K562 (cell line): ENCODE data around the gene SAMD9L. TPM values are rescaled to one million over a fixed set of nuclear protein-coding genes. Genes with fewer than 3 reads are reported as not detected.

Experiments
- ATAC-seq: fragments of 200-7000 bp; cut with Tn5 transposase; 3 replicates; pipeline ENCODE4 v1.9.1; 2020; ENCODE audit warnings: moderate library complexity
- BruUV-seq: library from RNA; stranded (reverse); fragments of 400-500 nt; replicated peaks from 2 replicates; lab custom pipeline; 2021; lab: Mats Ljungman, UMichigan
- CTCF ChIA-PET: fragments of 300-600 bp; formaldehyde crosslinking; extraction: SDS; loops from one replicate; lab custom pipeline; 2021; ENCODE audit warnings: low intra/inter-chr PET ratio; lab: Yijun Ruan, JAX
- POLR2A ChIA-PET: fragments of 300-600, 350-650 bp; sonication (Branson Sonifier 250); formaldehyde crosslinking; extraction: SDS; loops from one replicate; lab custom pipeline; 2021; ENCODE audit warnings: antibody characterized with exemption, inconsistent platforms; lab: Yijun Ruan, JAX
- DNase-seq, 4 experiments: peaks; one replicate each; pipeline versions ENCODE4 v3.0.0 to v3.0.0-alpha.2; 2011 to 2018; ENCODE audit warnings: low spot score in 3 of 4, mixed read lengths in 3 of 4; ENCODE audit errors: extremely low read depth in 1 of 4
- FAIRE-seq: peaks from 2 replicates; lab custom pipeline; 2011; peaks lifted over from hg19 to GRCh38; lab: Jason Lieb, UNC
- H2AFZ ChIP-seq: 2 replicates; pipeline ENCODE4 v1.6.0; 2011; ENCODE audit warnings: low read depth, low read length, control low read depth, inconsistent platforms
- H3K27ac ChIP-seq: fragments of 200-600 bp; 3 replicates; pipeline ENCODE4 v1.8.0; 2011; ENCODE audit warnings: low read depth, mild to moderate bottlenecking, control low read depth, inconsistent platforms, low read length, moderate library complexity, mixed read lengths; ENCODE audit errors: extremely low read depth
- H3K27me3 ChIP-seq, 2 experiments: fragments of 300-600 bp in 1 of 2; 2 replicates in 1 of 2; 3 replicates in 1 of 2; pipeline versions ENCODE4 v1.6.0 to v1.8.0; 2011; ENCODE audit warnings: inconsistent platforms in 2 of 2, low read length in 2 of 2, mild to moderate bottlenecking in 1 of 2, mixed read lengths in 1 of 2, moderate library complexity in 1 of 2; ENCODE audit not compliant: control insufficient read depth in 2 of 2, insufficient read depth in 2 of 2
- H3K36me3 ChIP-seq: fragments of 300-600 bp; 3 replicates; pipeline ENCODE4 v1.8.0; 2011; ENCODE audit warnings: mild to moderate bottlenecking, low read length, inconsistent platforms; ENCODE audit not compliant: control insufficient read depth, insufficient read depth
- H3K4me1 ChIP-seq, 2 experiments: fragments of 200-600 bp in 1 of 2; replicated peaks in 1 of 2; 2 replicates in 1 of 2; 3 replicates in 1 of 2; pipeline versions ENCODE4 v1.5.1 to v1.8.0; 2011; ENCODE audit warnings: inconsistent platforms in 2 of 2, low read length in 2 of 2, mild to moderate bottlenecking in 1 of 2, mixed read lengths in 1 of 2, moderate library complexity in 1 of 2; ENCODE audit not compliant: control insufficient read depth in 2 of 2, insufficient read depth in 2 of 2
- H3K4me2 ChIP-seq: 2 replicates; pipeline ENCODE4 v1.6.1; 2011; ENCODE audit warnings: low read length, control low read depth, inconsistent platforms, mixed read lengths; ENCODE audit not compliant: insufficient read depth
- H3K4me3 ChIP-seq: fragments of 200-600 bp; sonication (generic), shearing (Covaris generic); 2 replicates; pipeline ENCODE4 v1.5.1; 2016; ENCODE audit warnings: control low read depth, inconsistent platforms
- H3K79me2 ChIP-seq: fragments of 200-600 bp; 3 replicates; pipeline ENCODE4 v1.8.0; 2011; ENCODE audit warnings: low read length, inconsistent platforms; ENCODE audit not compliant: control insufficient read depth, insufficient read depth
- H3K9ac ChIP-seq, 2 experiments: 2 replicates each; pipeline versions ENCODE4 v1.6.0 to v1.6.1; 2011; ENCODE audit warnings: low read depth in 2 of 2, low read length in 2 of 2, control low read depth in 1 of 2, inconsistent platforms in 1 of 2, mild to moderate bottlenecking in 1 of 2, mixed read lengths in 1 of 2; ENCODE audit not compliant: insufficient read depth in 1 of 2
- H3K9me1 ChIP-seq: one replicate; pipeline ENCODE4 v1.6.0; 2011; ENCODE audit warnings: inconsistent platforms, mild to moderate bottlenecking, low read length, moderate library complexity; ENCODE audit not compliant: control insufficient read depth, insufficient read depth
- H3K9me3 ChIP-seq: replicated peaks from 2 replicates; pipeline ENCODE4 v1.5.1; 2011; ENCODE audit warnings: low read depth, low read length, inconsistent platforms; ENCODE audit not compliant: control insufficient read depth, insufficient read depth
- H4K20me1 ChIP-seq: replicated peaks from 2 replicates; pipeline ENCODE4 v1.6.1; 2011; ENCODE audit warnings: low read length, inconsistent platforms, mixed read lengths; ENCODE audit not compliant: control insufficient read depth, insufficient read depth
- ARID2 ChIP-seq: fragments of 450-650 bp; IDR thresholded peaks from 2 replicates; pipeline ENCODE4 v1.6.1; 2017; ENCODE audit warnings: antibody characterized with exemption, mild to moderate bottlenecking
- BHLHE40 ChIP-seq: IDR thresholded peaks from 2 replicates; pipeline ENCODE4 v1.6.1; 2011; ENCODE audit warnings: low read length, improper control_type of control experiment
- CBFB ChIP-seq: sonication (generic); formaldehyde crosslinking; IDR thresholded peaks from 2 replicates; pipeline ENCODE4 v1.4.0; 2020; ENCODE audit warnings: mild to moderate bottlenecking, missing genetic modification reagents
- DDX20 ChIP-seq: fragments of 450-650 bp; IDR thresholded peaks from 2 replicates; pipeline ENCODE4 v1.6.1; 2016; ENCODE audit warnings: missing genetic modification characterization, low read depth, mild to moderate bottlenecking, missing compliant biosample characterization, moderate library complexity
- FOXJ2 ChIP-seq: fragments of 200-800 bp; sonication (Bioruptor generic); IDR thresholded peaks from 2 replicates; pipeline ENCODE4 v1.6.1; 2016; ENCODE audit warnings: missing genetic modification characterization, missing compliant biosample characterization
- MCM2 ChIP-seq: fragments of 450-650 bp; IDR thresholded peaks from 2 replicates; pipeline ENCODE4 v1.6.1; 2017; ENCODE audit warnings: low read depth, mild to moderate bottlenecking
- NUFIP1 ChIP-seq: fragments of 450-650 bp; IDR thresholded peaks from 2 replicates; pipeline ENCODE4 v1.6.1; 2018; ENCODE audit not compliant: partially characterized antibody
- PTTG1 ChIP-seq: fragments of 450-650 bp; IDR thresholded peaks from 2 replicates; pipeline ENCODE4 v1.6.1; 2016; ENCODE audit warnings: low read depth, mild to moderate bottlenecking, missing genetic modification characterization, missing compliant biosample characterization
- RAD51 ChIP-seq: fragments of 450-650 bp; IDR thresholded peaks from 2 replicates; pipeline ENCODE4 v1.7.1; 2016; ENCODE audit warnings: low read depth, mild to moderate bottlenecking, borderline replicate concordance
- SETDB1 ChIP-seq: IDR thresholded peaks from one replicate; pipeline ENCODE4 v1.6.1; 2012; ENCODE audit warnings: low read length, control low read depth, inconsistent platforms
- TGIF2 ChIP-seq: sonication (generic); formaldehyde crosslinking; IDR thresholded peaks from 2 replicates; pipeline ENCODE4 v1.8.1; 2022; ENCODE audit warnings: mild to moderate bottlenecking, missing genetic modification reagents, moderate library complexity
- ZNF140 ChIP-seq: fragments of 250-450 bp; sonication (Bioruptor Pico); IDR thresholded peaks from 2 replicates; pipeline ENCODE4 v1.8.0; 2021; ENCODE audit warnings: moderate library complexity, mild to moderate bottlenecking, inconsistent platforms
- ZNF518B ChIP-seq: fragments of 250-450 bp; sonication (Bioruptor Pico); IDR thresholded peaks from 2 replicates; pipeline ENCODE4 v1.5.0; 2021; ENCODE audit warnings: mild to moderate bottlenecking, moderate library complexity
- WGBS: fragments of 100-300 bp; shearing (Covaris generic); methylation state at CpG from one replicate; pipeline ENCODE4 v1.1.6; 2016; ENCODE audit warnings: low coverage, mixed read lengths; ENCODE audit not compliant: insufficient coverage; ENCODE audit errors: missing lambda C conversion rate; 5-methylcytosine and 5-hydroxymethylcytosine counted together
- in situ Hi-C: fragments of 300-500 bp; cut with MboI; formaldehyde crosslinking; loops from 4 replicates; pipeline ENCODE4 v1.15.0; 2018; ENCODE audit warnings: inconsistent platforms, mixed read lengths
- intact Hi-C: fragments of 100-400 bp; cut with micrococcal nuclease; formaldehyde crosslinking; loops from 2 replicates; pipeline ENCODE4 v1.14.2; 2022
- polyA plus RNA-seq, 8 experiments: library from polyadenylated mRNA; depleted of rRNA in 4 of 8; stranded (reverse) in 5 of 8; unstranded in 3 of 8; fragments of >200 nt; fragmentation: Nextera tagmentation in 2 of 8; fragmentation: Illumina TruSeq in 1 of 8; extraction: Ambion mirVana in 2 of 8; extraction: Trizol in 1 of 8; gene quantifications; 2 replicates each; pipeline versions ENCODE4 v1.2.1 to v1.2.3, GENCODE V29; 2011 to 2014; ENCODE audit warnings: inconsistent platforms in 1 of 8, missing spikeins in 1 of 8
- total RNA-seq, 7 experiments: library from RNA; depleted of rRNA in 6 of 7; stranded (reverse); fragments of >200 nt in 6 of 7; fragmentation: Illumina TruSeq in 2 of 7; extraction: Trizol in 2 of 7; gene quantifications; 2 replicates each; pipeline versions ENCODE4 v1.2.1 to v1.2.3, GENCODE V29; 2011 to 2021; ENCODE audit warnings: low replicate concordance in 1 of 7
- TF ChIP-seq, protein P1 (sequence below): fragments of 250-450 bp; sonication (Bioruptor Pico); IDR thresholded peaks from 2 replicates; pipeline ENCODE4 v1.5.0; 2021

Gene SAMD9L
- total and polyA plus RNA-seq, 9 of the 15 experiments (the other 6 are each of a cell fraction or from before 2014, with no cell fraction given): 0.15 to 1.0 (median 0.48) TPM

DNA sequence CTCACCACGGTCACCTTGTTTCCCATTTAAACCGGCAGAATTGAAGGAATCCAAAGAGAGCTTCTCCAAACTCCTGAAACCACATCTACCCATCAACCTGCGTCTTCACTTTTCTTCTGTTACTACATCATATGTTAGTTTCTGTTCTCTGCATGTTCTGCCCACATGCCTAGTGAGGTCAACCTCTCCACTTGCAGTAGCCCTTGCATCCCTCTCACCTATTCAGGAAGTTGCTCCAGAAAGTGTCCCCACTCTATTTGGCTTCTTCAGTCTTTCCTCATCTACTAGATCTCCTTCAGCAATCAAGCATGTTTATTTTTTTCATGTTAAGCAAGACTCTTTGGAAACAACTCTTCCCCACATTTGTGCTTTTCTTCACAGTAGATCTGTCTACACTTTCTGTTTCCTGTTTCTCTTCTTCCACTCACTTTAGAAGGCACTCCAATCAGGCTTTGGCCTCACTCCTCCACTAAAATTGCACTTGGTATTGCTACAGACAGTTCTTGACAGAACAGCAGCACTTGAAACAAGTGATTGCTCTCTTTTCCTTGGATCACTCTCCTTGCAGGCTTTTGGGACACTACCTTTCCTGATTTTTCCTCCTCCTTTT lies 7.5 kb downstream of the SAMD9L start:
- in situ Hi-C loops: no loop called here
- intact Hi-C loops: no loop called here
- POLR2A ChIA-PET: no interaction called here
- CTCF ChIA-PET: no interaction called here
- Histone ChIP-seq H3K9ac (no peak overlapping the region), H3K9me3 (no peaks in the 10 kb centered on the region), H3K27ac (no peak overlapping the region), H3K4me2 (no peak overlapping the region), H3K4me1 (no peaks in the 10 kb centered on the region), H3K79me2 (no peaks in the 10 kb centered on the region), H2AFZ (no peak overlapping the region), H3K36me3 (no peaks in the 10 kb centered on the region), H3K27me3 (0 out of 5 replicates have a peak, but pooled peaks cover 0 to 5% of the 10 kb centered on the region in 2 experiments), H4K20me1 (no peaks in the 10 kb centered on the region), H3K9me1 (no peaks in the 10 kb centered on the region), H3K4me3 (no peak overlapping the region)
- no peak for DNase-seq
- BruUV-seq: no TSS peak
- no peak for TF ChIP-seq DDX20 (tag)
- no peak for TF ChIP-seq TGIF2 (CRISPR knock-in tag)
- TF ChIP-seq, protein P1, sequence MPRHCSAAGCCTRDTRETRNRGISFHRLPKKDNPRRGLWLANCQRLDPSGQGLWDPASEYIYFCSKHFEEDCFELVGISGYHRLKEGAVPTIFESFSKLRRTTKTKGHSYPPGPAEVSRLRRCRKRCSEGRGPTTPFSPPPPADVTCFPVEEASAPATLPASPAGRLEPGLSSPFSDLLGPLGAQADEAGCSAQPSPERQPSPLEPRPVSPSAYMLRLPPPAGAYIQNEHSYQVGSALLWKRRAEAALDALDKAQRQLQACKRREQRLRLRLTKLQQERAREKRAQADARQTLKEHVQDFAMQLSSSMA (CRISPR knock-in tag): no peak
- TF ChIP-seq MCM2: no peak
- ATAC-seq: no peak
- WGBS: 5% methylated on average over 3 of the region's 3 CpGs
- no peak for FAIRE-seq

- Histone ChIP-seq H2AFZ (no peak overlapping the region), H3K9me1 (no peaks in the 10 kb centered on the region), H3K27ac (no peak overlapping the region), H3K4me1 (no peaks in the 10 kb centered on the region), H4K20me1 (no peaks in the 10 kb centered on the region), H3K9me3 (no peaks in the 10 kb centered on the region), H3K4me3 (no peak overlapping the region), H3K27me3 (peaks cover 5 to 10% of the 10 kb centered on the region in 2 experiments; a peak in 3 of 5 replicates), H3K36me3 (no peaks in the 10 kb centered on the region), H3K79me2 (no peaks in the 10 kb centered on the region), H3K9ac (no peak overlapping the region), H3K4me2 (no peak overlapping the region)
- 2% methylated on average over 4 of the region's 4 CpGs for WGBS
- FAIRE-seq (no peak), DNase-seq (no peak), ATAC-seq (0 out of 3 replicates have a peak, but pooled peaks have one; percentile 38)
- CTCF ChIA-PET: no interaction called here
- BruUV-seq: no TSS peak
- POLR2A ChIA-PET: no interaction called here
- in situ Hi-C loops: no loop called here
- intact Hi-C loops: no loop called here
- TF ChIP-seq ZNF140: no peak
- no peak for TF ChIP-seq FOXJ2 (tag)
- TF ChIP-seq BHLHE40: no peak
- no peak for TF ChIP-seq CBFB
- no peak for TF ChIP-seq RAD51
- no peak for TF ChIP-seq ZNF518B (CRISPR knock-in tag)
- TF ChIP-seq ARID2: no peak
- TF ChIP-seq PTTG1 (tag): no peak
- no peak for TF ChIP-seq SETDB1
- TF ChIP-seq NUFIP1: no peak
Measured at GRCh38 chr7:93138576-93138975, 9.6 kb downstream of the SAMD9L start.
